ENCODE data around the gene LRRN2. TPM values are rescaled to one million over a fixed set of nuclear protein-coding genes. Genes with fewer than 3 reads are reported as not detected.
A peak's percentile ranks its signal among the peaks of the same experiment; 100 is the strongest.

Gene LRRN2
- total and polyA plus RNA-seq, 11 donors, result 0.65 to 4.2 (median 1.5) TPM

- intact Hi-C loops (cut with DNase I), result no loop called here
- no peak for TF ChIP-seq CTCF (IDR thresholded peaks at IDR 0.05)
- TF ChIP-seq POLR2A (IDR thresholded peaks at IDR 0.05), result no peak
- H3K4me1 ChIP-seq, result peaks cover 0 to 13% (median 0%) of the 10 kb centered on the region in 12 donors
- H3K9me3 ChIP-seq, result no peaks in the 10 kb centered on the region
- H3K36me3 ChIP-seq, result no peaks in the 10 kb centered on the region
- WGBS, 4 donors, result 6 to 10% (median 8%) methylated on average over 22 to 23 of the region's 23 CpGs
- ATAC-seq (peak; percentile 72 to 94 (median 85)), DNase-seq (peak in 4 of 5 donors; percentile 33 to 50 (median 41))
- H3K27ac ChIP-seq, result no peak overlapping the region
- peaks cover 0 to 56% (median 19%) of the 10 kb centered on the region in 9 donors for H3K27me3 ChIP-seq
- peak overlapping the region in 1 of 12 donors; percentile 10 for H3K4me3 ChIP-seq
These were observed 26.6 kb upstream of the LRRN2 start for GRCh38 chr1:204711947-204712701.

GRCh38 chr1:204711103-204711946 lies 25.8 kb upstream of the LRRN2 start:
- intact Hi-C loops (cut with DNase I), result no loop called here
- TF ChIP-seq POLR2A (IDR thresholded peaks at IDR 0.05) (no peak), CTCF (IDR thresholded peaks at IDR 0.05) (no peak)
- Histone ChIP-seq H3K36me3 (no peaks in the 10 kb centered on the region), H3K9me3 (no peaks in the 10 kb centered on the region), H3K27ac (no peak overlapping the region), H3K27me3 (peaks cover 0 to 56% (median 19%) of the 10 kb centered on the region in 9 donors), H3K4me3 (no peak overlapping the region), H3K4me1 (peaks cover 0 to 14% (median 0%) of the 10 kb centered on the region in 12 donors)
- ATAC-seq (peak in 1 of 4 donors; percentile 15), DNase-seq (no peak)
- 43 to 54% (median 52%) methylated on average over 16 of the region's 16 CpGs for WGBS, 4 donors

GRCh38 chr1:204709960-204710912 lies 24.7 kb upstream of the LRRN2 start:
- WGBS, 4 donors, result 65 to 78% (median 75%) methylated on average over 11 of the region's 11 CpGs
- Histone ChIP-seq H3K4me3 (no peak overlapping the region), H3K27ac (no peak overlapping the region), H3K36me3 (no peaks in the 10 kb centered on the region), H3K4me1 (peaks cover 0 to 14% (median 0%) of the 10 kb centered on the region in 12 donors), H3K9me3 (no peaks in the 10 kb centered on the region), H3K27me3 (peaks cover 0 to 47% (median 19%) of the 10 kb centered on the region in 9 donors)
- intact Hi-C loops (cut with DNase I), result no loop called here
- DNase-seq, result no peak
- TF ChIP-seq CTCF (IDR thresholded peaks at IDR 0.05) (no peak), POLR2A (IDR thresholded peaks at IDR 0.05) (no peak)
- ATAC-seq, result no peak
